Fibroblast of mammary gland (primary cell): Measurements from ENCODE around the gene DCTN1.
A peak's percentile ranks its signal among the peaks of the same experiment; 100 is the strongest.

Experiments used
- DNase-seq: peaks from one replicate; pipeline ENCODE4 v3.0.0-alpha.2; 2010; ENCODE audit warnings: low read depth
- H3K4me3 ChIP-seq: 2 replicates; pipeline ENCODE4 v1.5.1; 2011; ENCODE audit warnings: low read depth, mild to moderate bottlenecking, low read length, moderate library complexity; ENCODE audit not compliant: control insufficient read depth
- TF ChIP-seq, protein P1 (sequence below): conservative IDR thresholded peaks from 2 replicates; pipeline ENCODE4 v1.5.1; 2011; ENCODE audit warnings: low read depth, low read length, inconsistent platforms; ENCODE audit not compliant: control insufficient read depth, insufficient read depth

Gene DCTN1

GRCh38 chr2:74327199-74327598 is 52.9 kb downstream of the DCTN1 start:
- no peak overlapping the region for H3K4me3 ChIP-seq
- TF ChIP-seq, protein P1, sequence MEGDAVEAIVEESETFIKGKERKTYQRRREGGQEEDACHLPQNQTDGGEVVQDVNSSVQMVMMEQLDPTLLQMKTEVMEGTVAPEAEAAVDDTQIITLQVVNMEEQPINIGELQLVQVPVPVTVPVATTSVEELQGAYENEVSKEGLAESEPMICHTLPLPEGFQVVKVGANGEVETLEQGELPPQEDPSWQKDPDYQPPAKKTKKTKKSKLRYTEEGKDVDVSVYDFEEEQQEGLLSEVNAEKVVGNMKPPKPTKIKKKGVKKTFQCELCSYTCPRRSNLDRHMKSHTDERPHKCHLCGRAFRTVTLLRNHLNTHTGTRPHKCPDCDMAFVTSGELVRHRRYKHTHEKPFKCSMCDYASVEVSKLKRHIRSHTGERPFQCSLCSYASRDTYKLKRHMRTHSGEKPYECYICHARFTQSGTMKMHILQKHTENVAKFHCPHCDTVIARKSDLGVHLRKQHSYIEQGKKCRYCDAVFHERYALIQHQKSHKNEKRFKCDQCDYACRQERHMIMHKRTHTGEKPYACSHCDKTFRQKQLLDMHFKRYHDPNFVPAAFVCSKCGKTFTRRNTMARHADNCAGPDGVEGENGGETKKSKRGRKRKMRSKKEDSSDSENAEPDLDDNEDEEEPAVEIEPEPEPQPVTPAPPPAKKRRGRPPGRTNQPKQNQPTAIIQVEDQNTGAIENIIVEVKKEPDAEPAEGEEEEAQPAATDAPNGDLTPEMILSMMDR, result no peak
- DNase-seq, result no peak

GRCh38 chr2:74325815-74326214 is 54.3 kb downstream of the DCTN1 start:
- H3K4me3 ChIP-seq, result no peak overlapping the region
- DNase-seq, result no peak
- TF ChIP-seq, protein P1, result no peak

DNA sequence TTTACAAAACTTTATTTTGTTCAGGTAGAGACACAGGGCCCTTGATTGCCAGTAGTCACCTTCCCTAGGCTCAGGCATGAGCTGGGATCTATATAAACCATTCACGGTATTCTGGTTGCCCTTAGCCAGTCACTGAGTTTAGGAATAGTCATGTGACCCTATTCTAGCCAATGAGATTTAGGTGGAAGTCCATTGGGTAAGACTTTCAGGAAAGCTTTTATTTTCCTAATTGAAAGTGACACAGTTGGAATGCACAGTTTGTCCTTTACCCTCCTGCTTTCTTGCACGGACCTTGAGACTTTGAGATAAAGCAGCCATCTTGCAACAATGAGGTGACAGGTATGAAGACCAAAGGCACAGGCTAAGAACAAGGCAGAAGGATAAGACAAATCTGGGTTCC is 58.4 kb downstream of the DCTN1 start:
- TF ChIP-seq, protein P1, result no peak
- DNase-seq, result peak; percentile 1
- no peak overlapping the region for H3K4me3 ChIP-seq

- no peak overlapping the region for H3K4me3 ChIP-seq
- no peak for DNase-seq
- TF ChIP-seq, protein P1, result no peak
These were observed 62.4 kb downstream of the DCTN1 start for GRCh38 chr2:74317701-74318100.

DNA sequence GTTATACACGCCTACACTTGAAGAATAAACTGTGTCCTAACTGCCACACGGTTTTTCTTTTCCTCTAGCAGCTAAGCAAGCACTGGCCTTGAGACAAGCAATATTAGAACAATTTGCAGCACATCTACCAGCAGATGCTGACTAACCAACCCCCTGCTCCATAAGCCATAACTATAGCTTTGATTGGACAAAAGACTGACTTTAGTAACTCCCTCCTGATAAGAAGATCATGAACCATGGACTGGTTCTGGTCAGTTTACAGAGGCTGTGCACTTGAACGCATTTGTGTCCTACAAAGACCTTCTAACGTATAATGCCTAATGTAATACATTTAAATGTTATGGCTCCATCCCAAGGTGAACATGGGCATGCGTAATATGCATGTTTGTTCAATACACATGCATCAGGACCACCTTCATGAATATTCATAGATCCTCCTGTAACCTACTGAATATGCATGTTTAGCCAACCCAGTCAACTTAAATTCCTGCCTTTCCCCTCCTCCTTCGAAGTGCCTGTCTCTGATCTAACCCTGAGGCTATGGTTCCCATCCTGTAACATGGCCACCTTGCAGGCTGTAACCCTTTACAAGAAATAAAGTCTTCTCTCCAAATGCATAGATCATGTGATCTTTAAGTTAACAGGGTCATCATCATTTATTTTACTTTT is 63.4 kb downstream of the DCTN1 start:
- H3K4me3 ChIP-seq, result no peak overlapping the region
- TF ChIP-seq, protein P1, result no peak
- no peak for DNase-seq

- no peak for DNase-seq
- TF ChIP-seq, protein P1, result no peak
- no peak overlapping the region for H3K4me3 ChIP-seq
These were observed 66.0 kb downstream of the DCTN1 start for GRCh38 chr2:74314107-74314506.

- DNase-seq, result no peak
- TF ChIP-seq, protein P1, result no peak
- no peak overlapping the region for H3K4me3 ChIP-seq
These were observed 66.6 kb downstream of the DCTN1 start for GRCh38 chr2:74313497-74313896.
